Karpas-422 (cell line): ENCODE measurements around the gene MAFF. TPM values are rescaled to one million over a fixed set of nuclear protein-coding genes. Genes with fewer than 3 reads are reported as not detected.

Source experiments
- DNase-seq: peaks from one replicate; pipeline ENCODE4 v3.0.0-alpha.2; 2015
- H2AFZ ChIP-seq: fragments of 200-600 bp; sonication (generic); 2 replicates; pipeline ENCODE4 v1.6.1; 2014; ENCODE audit warnings: antibody characterized with exemption, low read length, mixed read lengths
- H3K27ac ChIP-seq: fragments of 200-600 bp; sonication (generic); 2 replicates; pipeline ENCODE4 v1.5.1; 2014; ENCODE audit warnings: mild to moderate bottlenecking, low read length, moderate library complexity
- H3K27me3 ChIP-seq: fragments of 200-600 bp; sonication (generic); 2 replicates; pipeline ENCODE4 v1.6.1; 2014; ENCODE audit warnings: low read length, mixed read lengths
- H3K36me3 ChIP-seq: fragments of 200-600 bp; sonication (generic); 2 replicates; pipeline ENCODE4 v1.6.1; 2014; ENCODE audit warnings: low read length, mixed read lengths; ENCODE audit not compliant: insufficient read depth
- H3K4me1 ChIP-seq: fragments of 200-600 bp; sonication (generic); 2 replicates; pipeline ENCODE4 v1.6.1; 2014; ENCODE audit warnings: mild to moderate bottlenecking, low read length, mixed read lengths
- H3K4me2 ChIP-seq: fragments of 200-600 bp; sonication (generic); 2 replicates; pipeline ENCODE4 v1.6.1; 2014; ENCODE audit warnings: low read length, low read depth, mild to moderate bottlenecking; ENCODE audit not compliant: poor library complexity, severe bottlenecking
- H3K4me3 ChIP-seq: fragments of 200-600 bp; sonication (generic); 2 replicates; pipeline ENCODE4 v1.5.1; 2014; ENCODE audit warnings: mild to moderate bottlenecking, antibody characterized with exemption, low read length, mixed read lengths
- H3K79me2 ChIP-seq: fragments of 200-600 bp; sonication (generic); 2 replicates; pipeline ENCODE4 v1.6.1; 2014; ENCODE audit warnings: mild to moderate bottlenecking, low read length, mixed read lengths
- H3K9ac ChIP-seq: fragments of 200-600 bp; sonication (generic); 2 replicates; pipeline ENCODE4 v1.6.0; 2014; ENCODE audit warnings: low read length
- H3K9me2 ChIP-seq: fragments of 200-600 bp; sonication (generic), shearing (Covaris generic); replicated peaks from 2 replicates; pipeline ENCODE4 v1.6.0; 2014; ENCODE audit warnings: mild to moderate bottlenecking, low read length, moderate library complexity; ENCODE audit not compliant: insufficient read depth
- H3K9me3 ChIP-seq: fragments of 300-700, 200-600 bp; sonication (generic); 2 replicates; pipeline ENCODE4 v1.6.1; 2014; ENCODE audit warnings: low read length, mixed read lengths
- H4K20me1 ChIP-seq: fragments of 200-600 bp; sonication (generic); 2 replicates; pipeline ENCODE4 v1.6.1; 2014; ENCODE audit warnings: mild to moderate bottlenecking, antibody characterized with exemption, low read length, low read depth; ENCODE audit not compliant: insufficient read depth
- total RNA-seq: library from RNA; depleted of rRNA; stranded (reverse); fragments of >200 nt; shearing (Covaris generic); gene quantifications from 2 replicates; pipeline ENCODE4 v1.2.3, GENCODE V29; 2014; ENCODE audit warnings: low replicate concordance

Gene MAFF
- total RNA-seq, 1 experiment from 2014 or later: 2.9 TPM

DNA sequence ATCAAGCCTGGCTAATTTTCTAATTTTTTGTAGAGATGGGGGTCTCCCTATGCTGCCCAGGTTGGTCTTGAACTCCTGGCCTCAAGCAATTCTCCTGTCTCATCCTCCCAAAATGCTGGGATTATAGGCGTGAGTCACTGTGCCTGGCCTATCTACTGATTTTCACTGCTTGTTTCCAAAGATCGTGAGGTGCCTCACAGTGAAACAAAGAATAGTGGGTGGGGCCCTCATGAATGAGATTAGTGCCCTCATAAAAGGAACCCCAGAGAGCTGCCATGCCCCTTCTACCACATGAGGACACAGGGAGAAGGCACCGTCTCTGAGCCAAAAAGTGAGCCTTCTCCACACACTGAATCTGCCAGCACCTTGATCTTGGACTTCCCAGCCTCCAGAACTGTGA is 47.5 kb downstream of the MAFF start:
- peaks cover 23% of the 10 kb centered on the region for H3K4me1 ChIP-seq
- no peak for DNase-seq
- no peaks in the 10 kb centered on the region for H3K79me2 ChIP-seq
- H3K36me3 ChIP-seq: no peaks in the 10 kb centered on the region
- no peaks in the 10 kb centered on the region for H3K9me2 ChIP-seq
- H3K9me3 ChIP-seq: no peaks in the 10 kb centered on the region
- H4K20me1 ChIP-seq: no peaks in the 10 kb centered on the region; the same call in 1 of the 2 replicates
- no peak overlapping the region for H3K27ac ChIP-seq
- H3K9ac ChIP-seq: no peak overlapping the region
- no peak overlapping the region for H3K4me3 ChIP-seq
- H3K4me2 ChIP-seq: no peak overlapping the region
- no peak overlapping the region for H2AFZ ChIP-seq
- no peaks in the 10 kb centered on the region for H3K27me3 ChIP-seq

DNA sequence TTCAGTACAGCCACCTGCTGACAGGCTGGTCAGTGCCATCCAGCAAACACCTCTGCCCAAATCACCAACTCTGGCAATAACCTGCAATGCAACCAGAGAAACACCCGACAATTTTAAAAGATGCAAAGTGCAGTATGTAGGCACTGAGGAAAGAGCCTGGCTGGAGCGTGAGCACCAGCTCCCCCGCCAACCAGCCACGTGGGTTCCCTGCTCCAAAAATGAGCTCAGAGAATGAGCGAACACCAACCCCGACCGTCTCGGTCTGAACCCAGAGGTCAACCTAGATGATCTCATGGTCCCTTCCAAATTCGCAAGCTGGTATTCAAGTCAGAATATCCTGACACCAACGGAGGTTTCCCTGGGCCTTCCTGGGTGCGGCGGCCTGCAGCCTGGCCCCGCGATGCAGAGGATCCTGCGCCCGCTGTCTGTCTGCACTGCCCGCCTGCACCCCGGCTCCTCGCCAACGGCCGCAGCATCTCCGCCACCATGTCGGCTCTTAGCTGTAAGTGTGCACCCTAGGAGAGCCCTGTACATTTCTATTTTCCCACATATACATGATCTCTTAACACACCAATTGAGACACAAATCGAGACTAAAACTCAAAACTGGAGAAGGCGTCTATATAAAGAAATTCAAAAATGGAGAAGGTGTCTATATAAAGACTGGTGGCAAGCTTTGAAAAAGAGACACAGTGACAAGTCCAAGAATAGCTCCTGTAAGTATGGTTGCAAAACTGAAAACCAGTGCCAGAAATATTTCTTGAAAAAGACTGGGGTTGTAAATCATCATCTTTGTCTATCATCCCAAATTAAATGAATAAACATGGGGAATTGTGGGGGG is 48.2 kb downstream of the MAFF start:
- Histone ChIP-seq H3K79me2 (no peaks in the 10 kb centered on the region), H3K36me3 (no peaks in the 10 kb centered on the region), H3K27me3 (no peaks in the 10 kb centered on the region), H3K27ac (no peak overlapping the region), H3K9me3 (no peaks in the 10 kb centered on the region), H3K4me1 (peaks cover 16% of the 10 kb centered on the region), H3K9me2 (no peaks in the 10 kb centered on the region), H3K4me3 (no peak overlapping the region), H2AFZ (no peak overlapping the region), H3K4me2 (no peak overlapping the region), H3K9ac (no peak overlapping the region), H4K20me1 (no peaks in the 10 kb centered on the region; the same call in 1 of the 2 replicates)
- no peak for DNase-seq

DNA sequence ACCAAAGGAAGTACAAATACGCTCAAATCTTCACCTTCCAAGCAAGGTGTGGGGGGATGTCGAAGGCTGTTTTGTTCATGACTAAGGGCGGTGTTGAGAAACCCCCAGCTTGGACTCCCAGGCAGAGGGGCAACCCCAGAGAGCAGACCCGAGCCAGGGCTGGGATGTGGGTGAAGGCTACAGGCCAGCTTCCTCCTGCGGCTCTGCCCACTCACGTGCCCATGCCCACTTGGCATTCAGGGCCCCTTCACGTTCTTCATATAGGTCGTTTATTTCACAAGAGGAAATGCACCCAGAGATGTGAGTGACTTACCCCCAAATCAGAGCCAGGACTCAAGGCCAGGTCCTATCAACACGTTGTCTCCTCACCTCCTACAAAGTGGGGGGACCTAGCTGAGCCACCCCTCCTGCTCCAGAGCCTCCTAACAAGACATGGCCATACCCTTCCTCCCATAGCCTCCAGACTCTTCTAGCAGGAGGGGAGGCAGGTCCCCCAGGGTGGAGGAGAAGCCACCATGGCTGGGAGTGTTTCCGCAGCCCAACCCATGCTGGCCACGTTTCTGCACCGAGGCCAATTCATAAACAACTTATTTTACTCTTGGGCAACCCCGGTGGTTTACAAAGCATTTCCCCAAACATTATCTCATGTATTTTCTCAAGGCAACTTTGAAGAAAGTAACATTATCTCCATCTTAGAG is 49.0 kb downstream of the MAFF start:
- no peak overlapping the region for H3K4me2 ChIP-seq
- H3K36me3 ChIP-seq: no peaks in the 10 kb centered on the region
- no peak overlapping the region for H3K27ac ChIP-seq
- H3K9ac ChIP-seq: no peak overlapping the region
- DNase-seq: no peak
- peaks cover 15% of the 10 kb centered on the region for H3K4me1 ChIP-seq
- peaks cover 5% of the 10 kb centered on the region; the same call in 1 of the 2 replicates for H4K20me1 ChIP-seq
- no peak overlapping the region for H3K4me3 ChIP-seq
- no peaks in the 10 kb centered on the region for H3K9me3 ChIP-seq
- H2AFZ ChIP-seq: no peak overlapping the region
- H3K79me2 ChIP-seq: no peaks in the 10 kb centered on the region
- H3K9me2 ChIP-seq: no peaks in the 10 kb centered on the region
- H3K27me3 ChIP-seq: no peaks in the 10 kb centered on the region; the same call in 1 of the 2 replicates

DNA sequence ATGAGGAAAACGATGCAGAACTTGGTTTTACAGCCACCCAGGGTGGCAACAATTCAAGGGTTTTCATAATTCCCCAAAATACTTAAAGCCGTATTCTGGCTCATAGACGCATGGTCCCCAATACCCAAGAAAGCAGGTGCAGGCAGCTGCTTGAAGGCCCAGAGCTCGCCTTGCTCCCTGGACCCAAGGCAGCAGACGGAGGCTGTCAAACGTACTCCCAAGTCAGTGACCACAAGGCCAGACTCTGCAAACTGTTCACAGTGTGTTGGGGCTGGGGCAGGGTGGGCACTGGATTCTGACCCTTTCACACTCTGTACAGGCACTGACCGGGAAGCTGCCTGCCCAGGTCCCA is 49.5 kb downstream of the MAFF start:
- no peak for DNase-seq
- Histone ChIP-seq H3K4me3 (no peak overlapping the region), H3K27ac (no peak overlapping the region), H3K9ac (no peak overlapping the region), H4K20me1 (peaks cover 5% of the 10 kb centered on the region; the same call in 1 of the 2 replicates), H3K36me3 (no peaks in the 10 kb centered on the region), H3K9me2 (no peaks in the 10 kb centered on the region), H3K9me3 (no peaks in the 10 kb centered on the region), H3K4me1 (peaks cover 10% of the 10 kb centered on the region), H3K79me2 (no peaks in the 10 kb centered on the region), H3K27me3 (no peaks in the 10 kb centered on the region; the same call in 1 of the 2 replicates), H3K4me2 (no peak overlapping the region), H2AFZ (no peak overlapping the region)

DNA sequence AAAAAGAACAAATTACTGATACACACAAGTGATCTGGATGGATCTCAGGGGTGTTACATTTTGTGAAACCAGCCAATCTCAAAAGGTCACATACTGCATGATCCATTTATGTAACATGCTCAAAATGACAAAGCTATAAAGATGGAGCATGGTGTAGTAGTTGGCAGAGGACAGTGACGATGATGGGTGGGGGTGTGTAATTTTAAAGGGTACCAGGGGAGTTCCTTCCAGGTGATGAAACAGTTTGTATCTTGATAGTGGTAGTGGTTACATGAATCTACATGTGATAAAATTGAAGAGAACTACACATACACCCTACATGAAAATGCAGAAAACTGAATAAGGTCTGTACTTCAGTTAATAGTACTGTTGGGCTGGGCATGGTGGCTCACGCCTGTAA is 53.9 kb downstream of the MAFF start:
- peaks cover 20% of the 10 kb centered on the region; the same call in 1 of the 2 replicates for H4K20me1 ChIP-seq
- H2AFZ ChIP-seq: no peak overlapping the region
- H3K9me3 ChIP-seq: no peaks in the 10 kb centered on the region
- no peak overlapping the region for H3K4me3 ChIP-seq
- H3K79me2 ChIP-seq: no peaks in the 10 kb centered on the region
- H3K9ac ChIP-seq: no peak overlapping the region
- H3K36me3 ChIP-seq: no peaks in the 10 kb centered on the region
- H3K27me3 ChIP-seq: no peaks in the 10 kb centered on the region; the same call in 1 of the 2 replicates
- no peak overlapping the region for H3K27ac ChIP-seq
- DNase-seq: no peak
- H3K4me1 ChIP-seq: peaks cover 15% of the 10 kb centered on the region
- no peak overlapping the region for H3K4me2 ChIP-seq
- no peaks in the 10 kb centered on the region for H3K9me2 ChIP-seq

DNA sequence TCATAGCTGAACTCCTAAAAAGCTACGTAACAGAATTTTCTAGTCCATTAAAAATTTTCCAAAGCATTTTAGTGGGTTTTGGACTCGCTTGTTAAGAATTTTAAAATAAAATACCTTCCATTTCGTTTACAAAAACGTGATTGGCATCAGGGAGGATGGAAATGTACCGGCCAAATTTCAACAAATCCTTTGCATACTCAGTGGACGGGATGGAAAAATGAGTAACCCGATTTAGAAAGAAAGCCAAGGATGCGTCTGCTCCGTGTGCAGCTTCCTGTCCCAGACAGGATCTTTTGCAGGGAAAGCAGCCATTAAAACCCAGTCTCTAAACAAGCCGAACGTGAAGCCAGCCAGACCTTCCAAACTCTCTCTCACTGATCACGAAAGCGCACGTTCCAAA is 55.4 kb downstream of the MAFF start:
- Histone ChIP-seq H3K9me3 (no peaks in the 10 kb centered on the region), H3K4me1 (peaks cover 18% of the 10 kb centered on the region), H3K4me3 (no peak overlapping the region), H3K36me3 (no peaks in the 10 kb centered on the region), H2AFZ (no peak overlapping the region), H3K27ac (no peak overlapping the region), H3K79me2 (no peaks in the 10 kb centered on the region), H3K4me2 (no peak overlapping the region), H4K20me1 (peaks cover 26% of the 10 kb centered on the region; the same call in 1 of the 2 replicates), H3K27me3 (no peaks in the 10 kb centered on the region; the same call in 1 of the 2 replicates), H3K9me2 (no peaks in the 10 kb centered on the region), H3K9ac (no peak overlapping the region)
- DNase-seq: no peak

DNA sequence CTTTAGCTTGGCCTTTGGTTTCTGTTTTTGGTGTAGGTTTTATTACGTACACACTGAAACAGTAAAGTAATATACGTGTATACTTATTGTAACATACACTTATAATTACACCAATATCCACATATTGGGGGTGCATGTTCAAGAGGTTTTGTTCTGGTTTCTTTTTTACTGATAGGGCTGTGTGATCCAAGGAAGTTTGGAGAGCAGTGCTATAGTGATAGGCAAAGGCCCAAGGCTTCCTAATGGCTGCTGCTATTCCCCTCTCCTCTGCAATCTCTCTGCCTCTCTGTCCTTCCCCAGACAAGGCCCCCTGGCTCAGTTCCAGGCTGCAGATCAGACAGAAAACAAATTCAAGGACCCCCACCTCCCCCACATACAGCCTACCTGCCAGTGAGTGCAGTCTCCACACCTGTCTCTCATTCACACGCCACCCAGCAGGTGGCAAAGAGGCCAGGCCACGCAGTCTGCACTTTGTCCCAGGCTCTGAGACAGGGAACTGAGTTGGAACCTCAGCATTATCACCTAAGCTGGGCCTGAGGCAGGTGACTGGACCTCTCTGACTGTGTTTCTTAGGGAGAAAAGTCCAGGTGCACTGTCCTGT is 56.0 kb downstream of the MAFF start:
- Histone ChIP-seq H3K27ac (no peak overlapping the region), H3K4me1 (peaks cover 18% of the 10 kb centered on the region), H3K27me3 (no peaks in the 10 kb centered on the region; the same call in 1 of the 2 replicates), H2AFZ (no peak overlapping the region), H3K9me3 (no peaks in the 10 kb centered on the region), H3K9ac (no peak overlapping the region), H3K36me3 (no peaks in the 10 kb centered on the region), H3K4me3 (no peak overlapping the region), H3K4me2 (no peak overlapping the region), H3K79me2 (no peaks in the 10 kb centered on the region), H3K9me2 (no peaks in the 10 kb centered on the region), H4K20me1 (peaks cover 26% of the 10 kb centered on the region; the same call in 1 of the 2 replicates)
- no peak for DNase-seq

DNA sequence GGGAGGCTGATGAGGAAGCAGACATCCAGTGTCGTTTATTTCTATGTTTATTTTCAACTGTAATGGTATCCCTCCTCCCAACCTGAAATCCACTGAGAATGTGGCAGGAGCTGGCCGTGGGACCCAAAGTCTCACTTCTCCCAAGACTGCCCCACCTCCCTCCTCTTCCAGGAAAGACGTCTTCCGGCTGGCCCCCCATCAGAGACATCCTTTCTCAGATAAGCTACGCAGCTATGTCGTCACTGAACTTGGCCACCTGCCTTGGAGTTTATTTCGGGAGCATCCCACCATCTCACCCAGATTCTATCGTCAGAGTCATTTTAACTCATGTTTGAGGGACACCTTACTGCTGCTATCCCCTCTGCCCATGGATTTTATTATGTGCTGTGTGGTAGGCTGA is 57.1 kb downstream of the MAFF start:
- Histone ChIP-seq H3K27me3 (no peaks in the 10 kb centered on the region; the same call in 1 of the 2 replicates), H3K79me2 (no peaks in the 10 kb centered on the region), H3K9ac (no peak overlapping the region), H3K4me1 (peaks cover 18% of the 10 kb centered on the region), H3K9me2 (no peaks in the 10 kb centered on the region), H4K20me1 (peaks cover 26% of the 10 kb centered on the region; the same call in 1 of the 2 replicates), H2AFZ (no peak overlapping the region), H3K4me2 (no peak overlapping the region), H3K36me3 (no peaks in the 10 kb centered on the region), H3K4me3 (no peak overlapping the region), H3K27ac (no peak overlapping the region), H3K9me3 (no peaks in the 10 kb centered on the region)
- no peak for DNase-seq
